Measurements from ENCODE around the gene ZFYVE28.

GRCh38 chr4:2375427-2375826, 43.0 kb downstream of the ZFYVE28 start:
- TF ChIP-seq CTCF (IDR thresholded peaks at IDR 0.05) (no peak), POLR2A (IDR thresholded peaks at IDR 0.05) (no peak)

Data from adrenal gland (tissue), 5 donors.